Measurements from ENCODE around the gene AKNAD1.

The AKNAD1 gene

GRCh38 chr1:108862698-108863477, 6.0 kb upstream of the AKNAD1 start:
- DNase-seq: no peak

GRCh38 chr1:108862017-108862610, 5.2 kb upstream of the AKNAD1 start:
- no peak for DNase-seq

- no peak for DNase-seq
These were observed 4.7 kb upstream of the AKNAD1 start for GRCh38 chr1:108861566-108861965.

- no peak for DNase-seq
These were observed 3.5 kb upstream of the AKNAD1 start for GRCh38 chr1:108860190-108860907.

- no peak for DNase-seq
These were observed 1.5 kb upstream of the AKNAD1 start for GRCh38 chr1:108858230-108858950.

GRCh38 chr1:108854221-108855019, 2.5 kb downstream of the AKNAD1 start:
- DNase-seq: no peak

GRCh38 chr1:108852221-108852975, 4.5 kb downstream of the AKNAD1 start:
- DNase-seq: no peak

- no peak for DNase-seq
These were observed 5.3 kb downstream of the AKNAD1 start for GRCh38 chr1:108851567-108851966.

- no peak for DNase-seq
These were observed 6.0 kb downstream of the AKNAD1 start for GRCh38 chr1:108850929-108851328.

- no peak for DNase-seq
These were observed 8.1 kb downstream of the AKNAD1 start for GRCh38 chr1:108848806-108849205.

- no peak for DNase-seq
These were observed 9.4 kb downstream of the AKNAD1 start for GRCh38 chr1:108847494-108847893.

- no peak for DNase-seq
These were observed 10.9 kb downstream of the AKNAD1 start for GRCh38 chr1:108845991-108846390.

- no peak for DNase-seq
These were observed 11.4 kb downstream of the AKNAD1 start for GRCh38 chr1:108845446-108845845.

GRCh38 chr1:108843390-108844137, 13.3 kb downstream of the AKNAD1 start:
- no peak for DNase-seq

GRCh38 chr1:108842525-108843181, 14.2 kb downstream of the AKNAD1 start:
- no peak for DNase-seq

- no peak for DNase-seq
These were observed 15.2 kb downstream of the AKNAD1 start for GRCh38 chr1:108841703-108842102.

- DNase-seq: no peak
These were observed 24.0 kb downstream of the AKNAD1 start for GRCh38 chr1:108832929-108833328.

GRCh38 chr1:108831225-108831624, 25.7 kb downstream of the AKNAD1 start:
- no peak for DNase-seq

GRCh38 chr1:108830119-108831008, 26.5 kb downstream of the AKNAD1 start:
- no peak for DNase-seq

Measured in activated CD4-positive, alpha-beta T cell treated with anti-CD3 and anti-CD28 coated beads, Interleukin-2, amount 50 U/mL, for 16 hours (primary cell).